Smooth muscle cell (in vitro differentiated cells): ENCODE measurements around the gene S100A1. TPM values are rescaled to one million over a fixed set of nuclear protein-coding genes. Genes with fewer than 3 reads are reported as not detected.

Experiments
- DNase-seq: peaks from one replicate; lab custom pipeline; 2025; ENCODE audit not compliant: unreplicated experiment; lab: John Stamatoyannopoulos, UW
- H2AFZ ChIP-seq: fragments of 200-600 bp; sonication (generic); 2 replicates; pipeline ENCODE4 v1.6.0; 2016; ENCODE audit warnings: antibody characterized with exemption, low read depth, mild to moderate bottlenecking
- H3F3A ChIP-seq: fragments of 200-600 bp; sonication (generic); 2 replicates; pipeline ENCODE4 v1.6.0; 2017; ENCODE audit warnings: antibody characterized with exemption, low read depth
- H3K27ac ChIP-seq: fragments of 200-600 bp; sonication (generic); 2 replicates; pipeline ENCODE4 v1.5.1; 2016; ENCODE audit warnings: low read depth, mild to moderate bottlenecking
- H3K27me3 ChIP-seq: fragments of 200-600 bp; sonication (generic); 2 replicates; pipeline ENCODE4 v1.6.1; 2016; ENCODE audit warnings: low read depth, mild to moderate bottlenecking
- H3K36me3 ChIP-seq: fragments of 200-600 bp; sonication (generic); 2 replicates; pipeline ENCODE4 v1.5.1; 2016; ENCODE audit warnings: low read depth
- H3K4me1 ChIP-seq: fragments of 200-600 bp; sonication (generic); 2 replicates; pipeline ENCODE4 v1.5.1; 2016; ENCODE audit warnings: low read depth
- H3K4me2 ChIP-seq: fragments of 200-600 bp; sonication (generic); 2 replicates; pipeline ENCODE4 v1.6.0; 2016; ENCODE audit warnings: mild to moderate bottlenecking
- H3K4me3 ChIP-seq: fragments of 200-600 bp; sonication (generic); 2 replicates; pipeline ENCODE4 v1.5.1; 2016; ENCODE audit warnings: mild to moderate bottlenecking
- H3K79me2 ChIP-seq: fragments of 200-600 bp; sonication (generic); 2 replicates; pipeline ENCODE4 v1.6.0; 2016; ENCODE audit warnings: low read depth, mild to moderate bottlenecking
- H3K9ac ChIP-seq: fragments of 200-600 bp; sonication (generic); 2 replicates; pipeline ENCODE4 v1.6.0; 2016; ENCODE audit warnings: low read depth
- H3K9me3 ChIP-seq: fragments of 200-600 bp; sonication (generic); replicated peaks from 2 replicates; pipeline ENCODE4 v1.5.1; 2016; ENCODE audit warnings: low read depth
- H4K20me1 ChIP-seq: fragments of 200-600 bp; sonication (generic); 2 replicates; pipeline ENCODE4 v1.6.0; 2016; ENCODE audit warnings: low read depth
- CTCF ChIP-seq: fragments of 200-600 bp; sonication (generic); IDR thresholded peaks from 2 replicates; pipeline ENCODE4 v1.5.1; 2017; ENCODE audit warnings: borderline replicate concordance, mild to moderate bottlenecking, antibody characterized with exemption; ENCODE audit not compliant: insufficient read depth, poor library complexity, severe bottlenecking
- WGBS: methylation state at CpG from one replicate; pipeline ENCODE4 v1.1.7; 2016; ENCODE audit warnings: low lambda C conversion rate; 5-methylcytosine and 5-hydroxymethylcytosine counted together
- polyA plus RNA-seq: library from polyadenylated mRNA; unstranded; fragments of >200 nt; fragmentation: Nextera tagmentation; extraction: Ambion mirVana; gene quantifications from 2 replicates; pipeline ENCODE4 v1.2.1, GENCODE V29; 2016
- total RNA-seq: library from RNA; depleted of rRNA; stranded (reverse); fragments of >200 nt; gene quantifications from 2 replicates; pipeline ENCODE4 v1.2.3, GENCODE V29; 2014

The S100A1 gene
- total and polyA plus RNA-seq, 2 experiments from 2014 or later: 1.0 to 8.3 TPM

GRCh38 chr1:153678519-153679336 lies 50.5 kb downstream of the S100A1 start, which contains the start of gene NPR1:
Gene NPR1, plus strand, starts transcription at chr1:153678688. Its CDS starts 421 bp downstream, at chr1:153679109.
- Histone ChIP-seq H4K20me1 (no peaks in the 10 kb centered on the region), H3K9ac (no peak within 1 kb of the TSS), H2AFZ (peak within 1 kb of the TSS; percentile 85), H3F3A (no peaks in the 10 kb centered on the region), H3K4me1 (peaks cover 17% of the 10 kb centered on the region), H3K27ac (no peak within 1 kb of the TSS), H3K79me2 (no peaks in the 10 kb centered on the region), H3K9me3 (no peaks in the 10 kb centered on the region), H3K36me3 (no peaks in the 10 kb centered on the region), H3K4me2 (peak within 1 kb of the TSS; percentile 93), H3K27me3 (peaks cover 39% of the 10 kb centered on the region), H3K4me3 (peak within 1 kb of the TSS; percentile 52)
- DNase-seq: no peak
- under 1% methylated on average over 48 of the region's 78 CpGs for WGBS
- TF ChIP-seq CTCF: no peak

GRCh38 chr1:153679337-153680119 lies 51.3 kb downstream of the S100A1 start:
- no peaks in the 10 kb centered on the region for H4K20me1 ChIP-seq
- H3K79me2 ChIP-seq: no peaks in the 10 kb centered on the region
- TF ChIP-seq CTCF: peak; percentile 1
- no peaks in the 10 kb centered on the region for H3K9me3 ChIP-seq
- no peak overlapping the region for H3K27ac ChIP-seq
- H3F3A ChIP-seq: no peaks in the 10 kb centered on the region
- H2AFZ ChIP-seq: peak overlapping the region; percentile 85
- H3K36me3 ChIP-seq: no peaks in the 10 kb centered on the region
- peaks cover 17% of the 10 kb centered on the region for H3K4me1 ChIP-seq
- H3K4me2 ChIP-seq: peak overlapping the region; percentile 93
- H3K9ac ChIP-seq: no peak overlapping the region
- peak; percentile 20 for DNase-seq
- H3K27me3 ChIP-seq: peaks cover 39% of the 10 kb centered on the region
- H3K4me3 ChIP-seq: peak overlapping the region; percentile 52
- WGBS: 2% methylated on average over 68 of the region's 73 CpGs

- H3K9me3 ChIP-seq: no peaks in the 10 kb centered on the region
- H3K27me3 ChIP-seq: peaks cover 39% of the 10 kb centered on the region
- H3F3A ChIP-seq: no peaks in the 10 kb centered on the region
- H3K4me2 ChIP-seq: no peak overlapping the region
- no peak for TF ChIP-seq CTCF
- peak overlapping the region; percentile 52 for H3K4me3 ChIP-seq
- H3K4me1 ChIP-seq: peaks cover 17% of the 10 kb centered on the region
- H3K36me3 ChIP-seq: no peaks in the 10 kb centered on the region
- no peak for DNase-seq
- no peaks in the 10 kb centered on the region for H4K20me1 ChIP-seq
- no peak overlapping the region for H3K27ac ChIP-seq
- H3K79me2 ChIP-seq: no peaks in the 10 kb centered on the region
- no CpG with 5 or more reads among the region's 10 CpGs for WGBS
- no peak overlapping the region for H3K9ac ChIP-seq
- no peak overlapping the region for H2AFZ ChIP-seq
Measured at GRCh38 chr1:153680120-153680403, 51.8 kb downstream of the S100A1 start.

Other genes starting within 250 kb of the S100A1 start
- gene S100A8, start 237.4 kb upstream of the S100A1 start, total RNA-seq: not detected in 2 replicates
- gene S100A8, start 237.4 kb upstream of the S100A1 start, polyA plus RNA-seq: 0.79 TPM in 1 of 2 replicates, not detected in the other
- gene S100A7A, start 211.9 kb upstream of the S100A1 start, total RNA-seq: not detected in 2 replicates
- gene S100A7A, start 211.9 kb upstream of the S100A1 start, polyA plus RNA-seq: not detected in 2 replicates
- gene S100A7, start 167.8 kb upstream of the S100A1 start, total RNA-seq: not detected in 2 replicates
- not detected in 2 replicates for gene S100A7, start 167.8 kb upstream of the S100A1 start, polyA plus RNA-seq
- gene S100A6, start 92.4 kb upstream of the S100A1 start, total RNA-seq: 410 and 499 TPM in 2 replicates
- 1,358 and 1,471 TPM in 2 replicates for gene S100A6, start 92.4 kb upstream of the S100A1 start, polyA plus RNA-seq
- 1.6 and 5.7 TPM in 2 replicates for gene S100A5, start 87.5 kb upstream of the S100A1 start, total RNA-seq
- 4.8 and 6.2 TPM in 2 replicates for gene S100A5, start 87.5 kb upstream of the S100A1 start, polyA plus RNA-seq
- gene S100A4, start 82.6 kb upstream of the S100A1 start, total RNA-seq: 1,139 and 1,222 TPM in 2 replicates
- 1,491 and 1,802 TPM in 2 replicates for gene S100A4, start 82.6 kb upstream of the S100A1 start, polyA plus RNA-seq
- gene S100A3, start 79.2 kb upstream of the S100A1 start, total RNA-seq: 11.2 and 13.9 TPM in 2 replicates
- 18.0 and 19.8 TPM in 2 replicates for gene S100A3, start 79.2 kb upstream of the S100A1 start, polyA plus RNA-seq
- 2.3 and 7.3 TPM in 2 replicates for gene S100A2, start 62.6 kb upstream of the S100A1 start, total RNA-seq
- 16.6 and 20.4 TPM in 2 replicates for gene S100A2, start 62.6 kb upstream of the S100A1 start, polyA plus RNA-seq
- 198 and 238 TPM in 2 replicates for gene S100A16, start 15.3 kb upstream of the S100A1 start, total RNA-seq
- 302 and 358 TPM in 2 replicates for gene S100A16, start 15.3 kb upstream of the S100A1 start, polyA plus RNA-seq
- gene S100A14, start 12.1 kb upstream of the S100A1 start, total RNA-seq: 20.1 and 25.1 TPM in 2 replicates
- gene S100A14, start 12.1 kb upstream of the S100A1 start, polyA plus RNA-seq: 11.0 and 32.7 TPM in 2 replicates
- 150 and 158 TPM in 2 replicates for gene S100A13, start 929 bp upstream of the S100A1 start, total RNA-seq
- 474 and 498 TPM in 2 replicates for gene S100A13, start 929 bp upstream of the S100A1 start, polyA plus RNA-seq
- gene CHTOP, start 5.6 kb downstream of the S100A1 start, total RNA-seq: 47.8 and 48.1 TPM in 2 replicates
- gene CHTOP, start 5.6 kb downstream of the S100A1 start, polyA plus RNA-seq: 49.7 and 50.2 TPM in 2 replicates
- 37.6 and 65.5 TPM in 2 replicates for gene SNAPIN, start 30.3 kb downstream of the S100A1 start, total RNA-seq
- 48.1 and 52.0 TPM in 2 replicates for gene SNAPIN, start 30.3 kb downstream of the S100A1 start, polyA plus RNA-seq
- 201 and 206 TPM in 2 replicates for gene ILF2, start 42.6 kb downstream of the S100A1 start, total RNA-seq
- 194 and 241 TPM in 2 replicates for gene ILF2, start 42.6 kb downstream of the S100A1 start, polyA plus RNA-seq
- 0.09 and 0.54 TPM in 2 replicates for gene NPR1, start 50.3 kb downstream of the S100A1 start, total RNA-seq
- 0.24 and 0.40 TPM in 2 replicates for gene NPR1, start 50.3 kb downstream of the S100A1 start, polyA plus RNA-seq
- 33.6 and 34.8 TPM in 2 replicates for gene INTS3, start 99.6 kb downstream of the S100A1 start, total RNA-seq
- 22.3 and 27.6 TPM in 2 replicates for gene INTS3, start 99.6 kb downstream of the S100A1 start, polyA plus RNA-seq
- 14.8 and 21.3 TPM in 2 replicates for gene SLC27A3, start 147.0 kb downstream of the S100A1 start, total RNA-seq
- gene SLC27A3, start 147.0 kb downstream of the S100A1 start, polyA plus RNA-seq: 36.0 and 41.0 TPM in 2 replicates